Transverse colon (tissue), 4 donors: Measurements from ENCODE around the gene PRR7. TPM values are rescaled to one million over a fixed set of nuclear protein-coding genes. Genes with fewer than 3 reads are reported as not detected.

Source experiments
- DNase-seq: peaks from one replicate; pipeline ENCODE4 v3.0.0-alpha.2; 2019
- H3K27ac ChIP-seq, 4 donors: fragments of 200-600 bp; sonication (generic); 2 replicates each; pipeline ENCODE4 v1.5.1; 2016 to 2018; ENCODE audit warnings: inconsistent platforms in 4 of 4
- H3K27me3 ChIP-seq: fragments of 200-600 bp; sonication (generic); 2 replicates; pipeline ENCODE4 v1.5.1; 2017; ENCODE audit warnings: inconsistent platforms
- H3K36me3 ChIP-seq, 4 donors: fragments of 200-600 bp; sonication (generic); 2 replicates each; pipeline ENCODE4 v1.5.1; 2017 to 2019; ENCODE audit warnings: inconsistent platforms in 4 of 4
- H3K4me1 ChIP-seq, 4 donors: fragments of 200-600 bp; sonication (generic); 2 replicates each; pipeline ENCODE4 v1.5.1; 2017 to 2020; ENCODE audit warnings: inconsistent platforms in 4 of 4
- H3K4me3 ChIP-seq, 4 donors: fragments of 200-600 bp; sonication (generic); 1 replicate in 1 of 4; 2 replicates in 3 of 4; pipeline versions ENCODE4 v1.5.1 to v1.6.1; 2017 to 2019; ENCODE audit warnings: inconsistent platforms in 4 of 4
- H3K9me3 ChIP-seq, 2 donors: fragments of 200-600 bp; sonication (generic); 2 replicates each; pipeline ENCODE4 v1.5.1; 2017 to 2019; ENCODE audit warnings: inconsistent platforms in 2 of 2
- EP300 ChIP-seq: sonication (generic); formaldehyde crosslinking; IDR thresholded peaks from one replicate; pipeline ENCODE4 v1.6.1; 2017; ENCODE audit warnings: antibody characterized with exemption, low read depth
- POLR2A ChIP-seq: fragments of 450-650 bp; IDR thresholded peaks from one replicate; pipeline ENCODE4 v1.6.1; 2016; ENCODE audit warnings: antibody characterized with exemption, mild to moderate bottlenecking, moderate library complexity
- POLR2AphosphoS5 ChIP-seq, 3 donors: sonication (generic); formaldehyde crosslinking; IDR thresholded peaks; one replicate each; pipeline ENCODE4 v1.6.1; 2016; ENCODE audit warnings: antibody characterized with exemption in 3 of 3
- WGBS, 2 donors: methylation state at CpG; one replicate each; pipeline ENCODE4 v1.1.5; 2018; ENCODE audit warnings: low coverage in 1 of 2; 5-methylcytosine and 5-hydroxymethylcytosine counted together
- in situ Hi-C, 4 donors: fragments of 200-750 bp; cut with MboI; loops; one replicate each; pipeline versions ENCODE4 v1.15.0 to v1.15.1; 2017; ENCODE audit warnings: low sequenced_read_pairs in 3 of 4, low pct_ligation_motif_present in 1 of 4, low pct_unique_long_range_greater_than_20kb in 1 of 4
- intact Hi-C: fragments of 100-400 bp; cut with DNase I; formaldehyde crosslinking; loops from one replicate; pipeline ENCODE4 v1.15.1; 2023; ENCODE audit warnings: low total_unique reads
- total RNA-seq, 4 donors: library from RNA; depleted of rRNA; stranded (reverse); fragments of >200 nt; gene quantifications; one replicate each; pipeline ENCODE4 v1.1.0, GENCODE V29; 2016
- TF ChIP-seq, protein P1 (sequence below), 5 experiments: fragments of 200-600 bp in 3 of 5; fragments of 450-650 bp in 2 of 5; sonication (generic) in 3 of 5; IDR thresholded peaks; 1 replicate in 2 of 5; 2 replicates in 3 of 5; pipeline ENCODE4 v1.5.1; 2016 to 2017; ENCODE audit warnings: antibody characterized with exemption in 5 of 5, inconsistent platforms in 3 of 5, mild to moderate bottlenecking in 2 of 5, moderate library complexity in 1 of 5

PRR7 gene
- total RNA-seq, 4 donors from 2014 or later: 2.1 to 5.0 (median 2.5) TPM; not detected in 1

GRCh38 chr5:177456976-177457851, 10.6 kb downstream of the PRR7 start:
- Histone ChIP-seq H3K27ac (peak overlapping the region; percentile 17 to 92 (median 54)), H3K9me3 (no peaks in the 10 kb centered on the region), H3K36me3 (no peaks in the 10 kb centered on the region), H3K27me3 (no peaks in the 10 kb centered on the region), H3K4me1 (peaks cover 10 to 27% (median 24%) of the 10 kb centered on the region in 4 donors), H3K4me3 (no peak overlapping the region)
- peak; percentile 76 for DNase-seq
- in situ Hi-C loops (loop anchor here in 2 of 4 donors (5.0 to 25.0 kb wide), 2 partner anchors 65 to 145 kb away; partner anchors contain the start of genes MXD3 (in 1 of the 2), PRELID1 (in 1 of the 2) and RAB24 (in 1 of the 2)), intact Hi-C loops (loop anchor here (2.0 to 10.0 kb wide), 2 partner anchors 40 to 142 kb away; partner anchors contain the start of genes MXD3 and PDLIM7)
- TF ChIP-seq POLR2A (no peak), POLR2AphosphoS5 (IDR thresholded peaks at IDR 0.05) (no peak)
- TF ChIP-seq, protein P1, sequence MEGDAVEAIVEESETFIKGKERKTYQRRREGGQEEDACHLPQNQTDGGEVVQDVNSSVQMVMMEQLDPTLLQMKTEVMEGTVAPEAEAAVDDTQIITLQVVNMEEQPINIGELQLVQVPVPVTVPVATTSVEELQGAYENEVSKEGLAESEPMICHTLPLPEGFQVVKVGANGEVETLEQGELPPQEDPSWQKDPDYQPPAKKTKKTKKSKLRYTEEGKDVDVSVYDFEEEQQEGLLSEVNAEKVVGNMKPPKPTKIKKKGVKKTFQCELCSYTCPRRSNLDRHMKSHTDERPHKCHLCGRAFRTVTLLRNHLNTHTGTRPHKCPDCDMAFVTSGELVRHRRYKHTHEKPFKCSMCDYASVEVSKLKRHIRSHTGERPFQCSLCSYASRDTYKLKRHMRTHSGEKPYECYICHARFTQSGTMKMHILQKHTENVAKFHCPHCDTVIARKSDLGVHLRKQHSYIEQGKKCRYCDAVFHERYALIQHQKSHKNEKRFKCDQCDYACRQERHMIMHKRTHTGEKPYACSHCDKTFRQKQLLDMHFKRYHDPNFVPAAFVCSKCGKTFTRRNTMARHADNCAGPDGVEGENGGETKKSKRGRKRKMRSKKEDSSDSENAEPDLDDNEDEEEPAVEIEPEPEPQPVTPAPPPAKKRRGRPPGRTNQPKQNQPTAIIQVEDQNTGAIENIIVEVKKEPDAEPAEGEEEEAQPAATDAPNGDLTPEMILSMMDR (IDR thresholded peaks at IDR 0.05): peak; percentile 55 to 75 (median 62)
- 80 to 81% methylated on average over 10 to 24 of the region's 24 CpGs for WGBS, 2 donors

DNA sequence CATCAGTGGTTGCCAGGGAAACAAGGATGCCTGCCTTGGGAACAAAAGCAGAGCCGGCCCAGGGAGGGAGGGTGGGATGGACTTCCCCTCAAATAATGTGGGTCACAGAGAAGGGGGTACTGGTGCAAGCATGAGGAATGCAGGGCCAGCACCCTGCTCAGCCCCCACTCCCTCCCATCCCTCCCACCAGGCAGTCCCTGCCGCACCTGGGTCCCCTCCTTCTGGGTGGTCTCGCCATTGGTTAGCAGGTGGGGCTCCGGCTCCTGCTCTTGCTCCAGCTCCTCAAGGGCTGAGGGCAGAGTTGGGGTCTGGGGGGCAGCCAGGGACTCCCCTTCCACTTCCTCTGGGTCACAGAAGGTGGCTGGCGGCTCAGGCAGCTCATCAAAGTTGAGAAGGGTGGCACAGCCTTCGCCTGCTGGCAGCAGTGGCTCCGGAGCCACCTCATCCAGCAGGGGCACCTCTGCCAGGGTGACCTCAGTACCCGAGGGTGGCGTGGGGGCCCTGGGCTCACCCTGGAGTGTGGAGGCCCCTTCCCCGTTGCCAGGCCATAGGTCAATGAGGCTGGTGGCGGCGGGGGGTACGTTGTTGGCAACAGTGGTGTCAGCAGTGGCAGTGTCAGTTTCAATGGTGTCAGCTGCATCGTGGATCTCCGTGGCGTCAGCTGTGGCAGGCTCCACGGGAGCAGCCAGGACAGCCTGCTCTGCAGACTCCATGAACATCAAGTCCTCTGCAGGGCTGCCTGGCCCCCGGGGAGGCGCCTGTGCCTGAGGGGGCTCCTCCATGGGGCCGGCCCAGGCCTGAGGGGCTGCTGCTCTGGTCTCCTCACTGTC, 11.5 kb downstream of the PRR7 start:
- in situ Hi-C loops (loop anchor here in 2 of 4 donors (5.0 to 25.0 kb wide), 2 partner anchors 66 to 146 kb away; partner anchors contain the start of genes MXD3 (in 1 of the 2), PRELID1 (in 1 of the 2) and RAB24 (in 1 of the 2)), intact Hi-C loops (loop anchor here (2.0 to 10.0 kb wide), 2 partner anchors 39 to 143 kb away; partner anchors contain the start of genes MXD3 and PDLIM7)
- H3K4me3 ChIP-seq: no peak overlapping the region
- no peaks in the 10 kb centered on the region for H3K27me3 ChIP-seq
- no peak for DNase-seq
- peak overlapping the region in 2 of 4 donors; percentile 60 to 92 for H3K27ac ChIP-seq
- WGBS, 2 donors: 89% methylated on average over 19 of the region's 20 CpGs; no CpG with 5 or more reads in 1 of the 2 donors
- H3K36me3 ChIP-seq: no peaks in the 10 kb centered on the region
- TF ChIP-seq POLR2AphosphoS5 (IDR thresholded peaks at IDR 0.05): no peak
- TF ChIP-seq EP300: no peak
- no peak for TF ChIP-seq POLR2A
- TF ChIP-seq, protein P1 (IDR thresholded peaks at IDR 0.05): no peak
- H3K4me1 ChIP-seq: peaks cover 10 to 27% (median 24%) of the 10 kb centered on the region in 4 donors
- H3K9me3 ChIP-seq: no peaks in the 10 kb centered on the region

DNA sequence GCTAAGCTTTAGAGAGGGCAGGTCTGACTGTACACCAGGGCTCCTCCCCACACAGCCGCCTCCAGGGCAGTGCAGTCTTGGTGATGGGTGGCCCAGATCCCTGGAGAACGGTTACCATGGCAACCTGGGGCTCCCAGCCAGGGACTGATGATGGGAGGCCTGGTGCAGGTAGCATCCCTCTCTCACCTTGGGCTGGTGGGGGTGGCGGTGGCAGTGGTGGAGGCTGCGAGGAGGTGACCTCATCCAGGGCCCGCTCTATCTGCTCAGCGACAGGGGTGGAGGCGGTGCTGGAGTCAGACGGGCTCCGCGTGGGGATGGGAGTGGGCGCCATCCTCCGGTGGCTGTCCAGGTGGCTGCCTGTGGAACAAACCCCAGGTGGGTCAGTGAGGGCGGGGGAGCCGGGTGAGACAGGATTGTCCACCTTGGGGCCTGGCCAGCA, 12.3 kb downstream of the PRR7 start:
- no peaks in the 10 kb centered on the region for H3K9me3 ChIP-seq
- H3K27me3 ChIP-seq: no peaks in the 10 kb centered on the region
- no peak for DNase-seq
- in situ Hi-C loops: loop anchor here in 2 of 4 donors (5.0 to 25.0 kb wide), 2 partner anchors 67 to 147 kb away; partner anchors contain the start of genes MXD3 (in 1 of the 2), PRELID1 (in 1 of the 2) and RAB24 (in 1 of the 2)
- no peak overlapping the region for H3K4me3 ChIP-seq
- 87% methylated on average over 12 of the region's 14 CpGs; no CpG with 5 or more reads in 1 of the 2 donors for WGBS, 2 donors
- H3K4me1 ChIP-seq: peaks cover 8 to 24% (median 22%) of the 10 kb centered on the region in 4 donors
- H3K27ac ChIP-seq: no peak overlapping the region
- TF ChIP-seq EP300 (no peak), POLR2AphosphoS5 (IDR thresholded peaks at IDR 0.05) (no peak), POLR2A (no peak)
- TF ChIP-seq, protein P1 (IDR thresholded peaks at IDR 0.05): no peak
- intact Hi-C loops: loop anchor here (10.0 kb wide), 1 partner anchor 144 kb away; the partner anchor contains the start of gene MXD3
- H3K36me3 ChIP-seq: no peaks in the 10 kb centered on the region
